Measurements from ENCODE around the gene SLC25A23.

- TF ChIP-seq EZH2 (optimal IDR thresholded peaks at IDR 0.05; ENCODE audit: low read depth, low read length), result no peak
- TF ChIP-seq, protein P1, sequence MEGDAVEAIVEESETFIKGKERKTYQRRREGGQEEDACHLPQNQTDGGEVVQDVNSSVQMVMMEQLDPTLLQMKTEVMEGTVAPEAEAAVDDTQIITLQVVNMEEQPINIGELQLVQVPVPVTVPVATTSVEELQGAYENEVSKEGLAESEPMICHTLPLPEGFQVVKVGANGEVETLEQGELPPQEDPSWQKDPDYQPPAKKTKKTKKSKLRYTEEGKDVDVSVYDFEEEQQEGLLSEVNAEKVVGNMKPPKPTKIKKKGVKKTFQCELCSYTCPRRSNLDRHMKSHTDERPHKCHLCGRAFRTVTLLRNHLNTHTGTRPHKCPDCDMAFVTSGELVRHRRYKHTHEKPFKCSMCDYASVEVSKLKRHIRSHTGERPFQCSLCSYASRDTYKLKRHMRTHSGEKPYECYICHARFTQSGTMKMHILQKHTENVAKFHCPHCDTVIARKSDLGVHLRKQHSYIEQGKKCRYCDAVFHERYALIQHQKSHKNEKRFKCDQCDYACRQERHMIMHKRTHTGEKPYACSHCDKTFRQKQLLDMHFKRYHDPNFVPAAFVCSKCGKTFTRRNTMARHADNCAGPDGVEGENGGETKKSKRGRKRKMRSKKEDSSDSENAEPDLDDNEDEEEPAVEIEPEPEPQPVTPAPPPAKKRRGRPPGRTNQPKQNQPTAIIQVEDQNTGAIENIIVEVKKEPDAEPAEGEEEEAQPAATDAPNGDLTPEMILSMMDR (IDR thresholded peaks at IDR 0.05; ENCODE audit: low read length), result no peak
- TF ChIP-seq EZH2phosphoT487 (IDR thresholded peaks at IDR 0.05; ENCODE audit: low read length), result no peak
Observed at GRCh38 chr19:6414793-6415590, 44.6 kb downstream of the SLC25A23 start.
